Progenitor cell of endocrine pancreas (in vitro differentiated cells): ENCODE results near the gene FAM174B. TPM values are rescaled to one million over a fixed set of nuclear protein-coding genes. Genes with fewer than 3 reads are reported as not detected.

Source experiments
- DNase-seq: peaks from one replicate; pipeline ENCODE4 v3.0.0; 2021; ENCODE audit warnings: low spot score; ENCODE audit not compliant: unreplicated experiment
- H3K27ac Mint-ChIP-seq: 2 replicates; pipeline ENCODE4 v1.8.0; 2021; ENCODE audit warnings: mild to moderate bottlenecking, moderate library complexity, mixed read lengths
- H3K27me3 Mint-ChIP-seq: 2 replicates; pipeline ENCODE4 v1.8.0; 2021; ENCODE audit warnings: mixed read lengths
- H3K36me3 Mint-ChIP-seq: 2 replicates; pipeline ENCODE4 v1.8.0; 2022; ENCODE audit warnings: mixed read lengths; ENCODE audit not compliant: insufficient read depth
- H3K4me1 Mint-ChIP-seq: 2 replicates; pipeline ENCODE4 v1.8.0; 2021; ENCODE audit warnings: low read depth, mixed read lengths
- H3K4me3 Mint-ChIP-seq: 2 replicates; pipeline ENCODE4 v1.8.0; 2021; ENCODE audit warnings: low read depth, mild to moderate bottlenecking, moderate library complexity, mixed read lengths
- H3K9me3 Mint-ChIP-seq: 2 replicates; pipeline ENCODE4 v1.8.0; 2021; ENCODE audit warnings: low read depth, mixed read lengths
- CTCF ChIP-seq: fragments of 200-600 bp; sonication (generic); IDR thresholded peaks from one replicate; pipeline ENCODE4 v1.5.0; 2021; ENCODE audit warnings: antibody characterized with exemption, mild to moderate bottlenecking; ENCODE audit not compliant: unreplicated experiment
- total RNA-seq: library from RNA; stranded (reverse); gene quantifications from 2 replicates; pipeline ENCODE4 v1.2.1, GENCODE V29; 2021

Gene FAM174B
- total RNA-seq, 1 donor from 2014 or later, result 37.0 TPM

GRCh38 chr15:92676561-92676960, 21.0 kb upstream of the FAM174B start:
- H3K36me3 Mint-ChIP-seq, result no peaks in the 10 kb centered on the region
- H3K27me3 Mint-ChIP-seq, result peaks cover 2% of the 10 kb centered on the region
- H3K9me3 Mint-ChIP-seq, result no peaks in the 10 kb centered on the region
- no peak overlapping the region for H3K4me3 Mint-ChIP-seq
- TF ChIP-seq CTCF, result no peak
- H3K27ac Mint-ChIP-seq, result no peak overlapping the region
- H3K4me1 Mint-ChIP-seq, result peaks cover 15% of the 10 kb centered on the region
- DNase-seq, result no peak

- Mint-ChIP-seq H3K27me3 (peaks cover 6% of the 10 kb centered on the region), H3K4me1 (peaks cover 15% of the 10 kb centered on the region), H3K4me3 (no peak overlapping the region), H3K9me3 (no peaks in the 10 kb centered on the region), H3K36me3 (no peaks in the 10 kb centered on the region), H3K27ac (no peak overlapping the region)
- no peak for DNase-seq
- TF ChIP-seq CTCF, result no peak
Observed at GRCh38 chr15:92675485-92675884, 19.9 kb upstream of the FAM174B start.

- no peaks in the 10 kb centered on the region for H3K36me3 Mint-ChIP-seq
- DNase-seq, result no peak
- H3K4me3 Mint-ChIP-seq, result no peak overlapping the region
- TF ChIP-seq CTCF, result no peak
- H3K4me1 Mint-ChIP-seq, result peaks cover 17% of the 10 kb centered on the region
- no peaks in the 10 kb centered on the region for H3K9me3 Mint-ChIP-seq
- H3K27ac Mint-ChIP-seq, result no peak overlapping the region
- H3K27me3 Mint-ChIP-seq, result peaks cover 11% of the 10 kb centered on the region
Observed at GRCh38 chr15:92674347-92674746, 18.8 kb upstream of the FAM174B start.

- H3K27ac Mint-ChIP-seq, result no peak overlapping the region
- no peak for DNase-seq
- H3K9me3 Mint-ChIP-seq, result no peaks in the 10 kb centered on the region
- H3K36me3 Mint-ChIP-seq, result no peaks in the 10 kb centered on the region
- no peak overlapping the region for H3K4me3 Mint-ChIP-seq
- no peak for TF ChIP-seq CTCF
- peaks cover 16% of the 10 kb centered on the region for H3K27me3 Mint-ChIP-seq
- H3K4me1 Mint-ChIP-seq, result peaks cover 29% of the 10 kb centered on the region
Observed at GRCh38 chr15:92672102-92672501, 16.5 kb upstream of the FAM174B start.

- H3K4me1 Mint-ChIP-seq, result peaks cover 36% of the 10 kb centered on the region
- H3K9me3 Mint-ChIP-seq, result no peaks in the 10 kb centered on the region
- no peak overlapping the region for H3K4me3 Mint-ChIP-seq
- DNase-seq, result no peak
- TF ChIP-seq CTCF, result no peak
- no peaks in the 10 kb centered on the region for H3K36me3 Mint-ChIP-seq
- H3K27ac Mint-ChIP-seq, result no peak overlapping the region
- peaks cover 19% of the 10 kb centered on the region for H3K27me3 Mint-ChIP-seq
Observed at GRCh38 chr15:92671406-92671805, 15.8 kb upstream of the FAM174B start.

GRCh38 chr15:92670621-92671020, 15.0 kb upstream of the FAM174B start:
- no peak for TF ChIP-seq CTCF
- Mint-ChIP-seq H3K27me3 (peaks cover 19% of the 10 kb centered on the region), H3K9me3 (no peaks in the 10 kb centered on the region), H3K4me1 (peaks cover 37% of the 10 kb centered on the region), H3K4me3 (no peak overlapping the region), H3K27ac (no peak overlapping the region), H3K36me3 (no peaks in the 10 kb centered on the region)
- no peak for DNase-seq
